GM12891 (cell line): ENCODE measurements around the gene NEURL4.
"Not testable (repeated sequence)": the region's sequence is repeated elsewhere in the genome, so short reads cannot be mapped to it uniquely, and the experiment has no call there.

Experiments used
- POLR2A ChIP-seq: IDR thresholded peaks from 2 replicates; pipeline ENCODE4 v1.6.1; 2011; ENCODE audit warnings: low read depth, low read length, control low read depth
- POU2F2 ChIP-seq: IDR thresholded peaks from 2 replicates; pipeline ENCODE4 v1.6.1; 2011; ENCODE audit warnings: low read depth, mild to moderate bottlenecking, control low read depth, low read length, moderate library complexity
- SPI1 ChIP-seq: IDR thresholded peaks from 2 replicates; pipeline ENCODE4 v1.6.1; 2011; ENCODE audit warnings: low read depth, low read length, control low read depth
- TAF1 ChIP-seq: IDR thresholded peaks from 2 replicates; pipeline ENCODE4 v1.6.1; 2011; ENCODE audit warnings: low read depth, low read length, control low read depth

- not testable (repeated sequence) for TF ChIP-seq POLR2A, TAF1, SPI1, POU2F2
Observed at GRCh38 chr17:7332600-7333069, 3.5 kb upstream of the NEURL4 start.
